ENCODE results near the gene SCYL1. TPM values are rescaled to one million over a fixed set of nuclear protein-coding genes. Genes with fewer than 3 reads are reported as not detected.

Gene SCYL1
- total and polyA plus RNA-seq, 8 donors, result 51.7 to 82.5 (median 60.9) TPM

DNA sequence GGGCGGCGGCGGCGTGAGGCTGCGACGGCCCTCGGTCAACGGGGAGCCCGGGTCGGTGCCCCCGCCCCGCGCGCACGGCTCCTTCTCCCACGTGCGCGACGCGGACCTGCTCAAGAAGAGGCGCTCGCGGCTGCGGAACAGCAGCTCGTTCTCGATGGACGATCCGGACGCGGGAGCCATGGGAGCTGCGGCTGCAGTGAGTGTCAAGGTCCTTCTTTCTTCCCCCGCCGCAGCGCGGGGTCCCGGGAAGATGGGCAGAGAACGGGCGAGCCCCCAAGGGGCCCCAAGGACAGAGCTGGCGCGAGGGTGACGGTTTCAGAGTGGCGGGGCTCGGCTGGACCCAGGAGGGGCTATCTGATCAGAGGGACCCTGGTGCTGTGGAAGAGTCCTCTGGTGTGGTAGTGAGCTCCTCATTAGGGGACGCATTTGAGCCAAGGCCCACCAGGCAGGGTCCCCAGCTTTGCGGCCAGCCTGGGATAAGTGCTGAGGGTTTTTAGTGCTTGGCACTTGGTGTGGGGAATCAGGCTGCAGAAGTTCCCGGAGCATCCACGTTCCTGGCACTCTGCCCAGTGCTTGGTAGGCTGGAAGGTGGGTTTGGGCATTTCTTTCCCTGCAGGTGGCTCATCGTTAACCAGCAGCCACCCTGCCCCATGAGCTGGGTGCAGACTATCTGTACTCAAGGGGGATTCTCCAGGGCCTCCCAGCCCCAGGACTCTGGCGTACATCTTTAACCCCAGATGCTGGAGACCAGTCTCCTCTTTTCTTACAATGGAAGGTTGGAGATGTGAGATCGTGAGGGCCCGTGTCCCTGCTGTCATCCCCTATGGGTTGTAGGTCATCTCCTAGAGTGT lies 60.7 kb downstream of the SCYL1 start:
- intact Hi-C loops (cut with DNase I), result no loop called here
- TF ChIP-seq, protein P1, sequence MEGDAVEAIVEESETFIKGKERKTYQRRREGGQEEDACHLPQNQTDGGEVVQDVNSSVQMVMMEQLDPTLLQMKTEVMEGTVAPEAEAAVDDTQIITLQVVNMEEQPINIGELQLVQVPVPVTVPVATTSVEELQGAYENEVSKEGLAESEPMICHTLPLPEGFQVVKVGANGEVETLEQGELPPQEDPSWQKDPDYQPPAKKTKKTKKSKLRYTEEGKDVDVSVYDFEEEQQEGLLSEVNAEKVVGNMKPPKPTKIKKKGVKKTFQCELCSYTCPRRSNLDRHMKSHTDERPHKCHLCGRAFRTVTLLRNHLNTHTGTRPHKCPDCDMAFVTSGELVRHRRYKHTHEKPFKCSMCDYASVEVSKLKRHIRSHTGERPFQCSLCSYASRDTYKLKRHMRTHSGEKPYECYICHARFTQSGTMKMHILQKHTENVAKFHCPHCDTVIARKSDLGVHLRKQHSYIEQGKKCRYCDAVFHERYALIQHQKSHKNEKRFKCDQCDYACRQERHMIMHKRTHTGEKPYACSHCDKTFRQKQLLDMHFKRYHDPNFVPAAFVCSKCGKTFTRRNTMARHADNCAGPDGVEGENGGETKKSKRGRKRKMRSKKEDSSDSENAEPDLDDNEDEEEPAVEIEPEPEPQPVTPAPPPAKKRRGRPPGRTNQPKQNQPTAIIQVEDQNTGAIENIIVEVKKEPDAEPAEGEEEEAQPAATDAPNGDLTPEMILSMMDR (IDR thresholded peaks at IDR 0.05), result no peak
- Histone ChIP-seq H3K4me1 (peaks cover 8 to 50% of the 10 kb centered on the region in 2 donors), H3K27me3 (no peaks in the 10 kb centered on the region), H3K9me3 (no peaks in the 10 kb centered on the region), H3K4me3 (no peak overlapping the region), H3K27ac (peak overlapping the region in 1 of 2 donors; percentile 84), H3K36me3 (peaks cover 0 to 86% of the 10 kb centered on the region in 2 donors)
- no peak for ATAC-seq
- DNase-seq, result no peak

DNA sequence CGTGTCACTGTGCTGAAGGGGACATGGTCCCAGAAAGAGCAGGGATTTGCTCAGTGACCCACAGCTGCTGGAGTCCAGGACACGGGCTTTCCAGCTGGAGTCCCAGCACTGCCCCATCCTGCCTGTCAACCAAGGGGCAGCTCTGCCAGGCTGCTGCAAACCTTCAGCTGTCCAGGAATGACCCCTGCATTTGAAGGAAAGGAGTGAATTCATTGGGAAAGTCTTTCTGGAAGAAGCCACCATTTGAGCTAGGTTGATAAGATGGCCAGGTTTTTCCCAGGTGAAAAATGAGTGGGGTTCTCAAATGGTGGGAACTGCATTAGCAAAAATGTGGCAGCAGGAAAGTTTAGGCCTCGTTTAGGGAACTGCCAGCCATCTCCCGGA lies 61.4 kb downstream of the SCYL1 start:
- Histone ChIP-seq H3K4me1 (peaks cover 8 to 51% of the 10 kb centered on the region in 2 donors), H3K36me3 (peaks cover 0 to 86% of the 10 kb centered on the region in 2 donors), H3K9me3 (no peaks in the 10 kb centered on the region), H3K27ac (peak overlapping the region in 1 of 2 donors; percentile 84), H3K4me3 (peak overlapping the region in 1 of 2 donors; percentile 9), H3K27me3 (no peaks in the 10 kb centered on the region)
- intact Hi-C loops (cut with DNase I), result no loop called here
- TF ChIP-seq, protein P1 (IDR thresholded peaks at IDR 0.05), result no peak
- no peak for DNase-seq
- ATAC-seq, result no peak

DNA sequence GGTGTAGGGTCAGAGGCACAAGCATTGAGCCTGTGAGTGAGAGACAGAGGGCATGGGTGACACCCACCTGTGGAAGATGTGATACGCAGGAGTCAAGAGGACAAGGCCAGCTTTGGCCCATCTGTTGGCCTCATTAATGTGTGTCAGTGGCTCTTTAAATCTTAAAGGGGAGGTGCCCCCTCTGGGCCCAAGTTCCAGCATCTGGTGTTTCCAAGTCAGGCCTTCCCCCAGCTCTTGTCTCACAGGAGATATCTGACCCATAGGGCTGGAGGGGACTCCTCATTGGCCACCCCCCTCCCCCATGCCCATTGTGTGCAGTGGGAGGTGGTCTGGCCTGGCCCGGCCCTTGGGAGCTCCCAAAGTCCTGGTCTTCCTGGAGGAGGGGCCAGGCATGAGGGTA lies 61.8 kb downstream of the SCYL1 start:
- Histone ChIP-seq H3K27ac (peak overlapping the region in 1 of 2 donors; percentile 84), H3K9me3 (no peaks in the 10 kb centered on the region), H3K36me3 (peaks cover 0 to 86% of the 10 kb centered on the region in 2 donors), H3K27me3 (no peaks in the 10 kb centered on the region), H3K4me1 (peaks cover 8 to 53% of the 10 kb centered on the region in 2 donors), H3K4me3 (peak overlapping the region in 1 of 2 donors; percentile 9)
- no peak for ATAC-seq
- TF ChIP-seq, protein P1 (IDR thresholded peaks at IDR 0.05), result no peak
- intact Hi-C loops (cut with DNase I), result no loop called here
- no peak for DNase-seq

Other genes starting within 250 kb of the SCYL1 start
- gene CDC42EP2, start 210.2 kb upstream of the SCYL1 start, total RNA-seq, result 10 to 100 TPM; 11.6 to 18.5 TPM
- 10 to 100 TPM in 1 of 6 donors, 1 to 10 TPM in 5; 4.6 to 12.5 (median 8.5) TPM for gene CDC42EP2, start 210.2 kb upstream of the SCYL1 start, polyA plus RNA-seq (ENCODE audit: insufficient read length in 6 of 6)
- gene DPF2, start 191.2 kb upstream of the SCYL1 start, total RNA-seq, result 10 to 100 TPM; 47.4 to 51.4 TPM
- 10 to 100 TPM; 85.0 to 94.8 (median 92.4) TPM for gene DPF2, start 191.2 kb upstream of the SCYL1 start, polyA plus RNA-seq (ENCODE audit: insufficient read length in 6 of 6)
- gene TIGD3, start 170.3 kb upstream of the SCYL1 start, total RNA-seq, result under 1 TPM; 0.21 to 0.32 TPM
- gene TIGD3, start 170.3 kb upstream of the SCYL1 start, polyA plus RNA-seq (ENCODE audit: insufficient read length in 6 of 6), result under 1 TPM in 5 of 6 donors, not detected in 1; 0.14 to 0.39 (median 0.24) TPM
- 1 to 10 TPM; 8.4 to 9.8 TPM for gene SLC25A45, start 142.4 kb upstream of the SCYL1 start, total RNA-seq
- gene SLC25A45, start 142.4 kb upstream of the SCYL1 start, polyA plus RNA-seq (ENCODE audit: insufficient read length in 6 of 6), result 10 to 100 TPM; 10.7 to 17.0 (median 12.8) TPM
- 10 to 100 TPM; 31.7 to 31.9 TPM for gene FRMD8, start 138.4 kb upstream of the SCYL1 start, total RNA-seq
- gene FRMD8, start 138.4 kb upstream of the SCYL1 start, polyA plus RNA-seq (ENCODE audit: insufficient read length in 6 of 6), result 10 to 100 TPM; 15.8 to 22.2 (median 19.3) TPM
- gene NEAT1, start 102.3 kb upstream of the SCYL1 start, total RNA-seq, result 1,000 to 10,000 TPM; 1,146 to 1,441 TPM
- 100 to 1,000 TPM; 106 to 190 (median 144) TPM for gene NEAT1, start 102.3 kb upstream of the SCYL1 start, polyA plus RNA-seq (ENCODE audit: insufficient read length in 6 of 6)
- gene MALAT1, start 26.0 kb upstream of the SCYL1 start, total RNA-seq, result over 10,000 TPM; 12,400 to 15,875 TPM
- 100 to 1,000 TPM; 608 to 824 (median 717) TPM for gene MALAT1, start 26.0 kb upstream of the SCYL1 start, polyA plus RNA-seq (ENCODE audit: insufficient read length in 6 of 6)
- 100 to 1,000 TPM in 1 of 2 donors, 10 to 100 TPM in 1; 70.8 to 157 TPM for gene LTBP3, start 33.3 kb downstream of the SCYL1 start, total RNA-seq
- gene LTBP3, start 33.3 kb downstream of the SCYL1 start, polyA plus RNA-seq (ENCODE audit: insufficient read length in 6 of 6), result 100 to 1,000 TPM; 235 to 322 (median 257) TPM
- gene ZNRD2, start 45.4 kb downstream of the SCYL1 start, total RNA-seq, result 10 to 100 TPM; 21.7 to 32.3 TPM
- 10 to 100 TPM; 44.1 to 55.7 (median 54.2) TPM for gene ZNRD2, start 45.4 kb downstream of the SCYL1 start, polyA plus RNA-seq (ENCODE audit: insufficient read length in 6 of 6)
- gene FAM89B, start 47.5 kb downstream of the SCYL1 start, total RNA-seq, result 10 to 100 TPM; 47.1 to 57.5 TPM
- gene FAM89B, start 47.5 kb downstream of the SCYL1 start, polyA plus RNA-seq (ENCODE audit: insufficient read length in 6 of 6), result 10 to 100 TPM; 20.7 to 35.7 (median 31.8) TPM
- gene EHBP1L1, start 51.0 kb downstream of the SCYL1 start, total RNA-seq, result 100 to 1,000 TPM in 1 of 2 donors, 10 to 100 TPM in 1; 57.0 to 133 TPM
- gene EHBP1L1, start 51.0 kb downstream of the SCYL1 start, polyA plus RNA-seq (ENCODE audit: insufficient read length in 6 of 6), result 10 to 100 TPM; 28.5 to 39.7 (median 35.4) TPM
- gene KCNK7, start 70.7 kb downstream of the SCYL1 start, total RNA-seq, result 1 to 10 TPM in 1 of 2 donors, not detected in 1; 2.0 TPM
- 1 to 10 TPM in 1 of 6 donors, under 1 TPM in 5; 0.21 to 1.2 (median 0.47) TPM for gene KCNK7, start 70.7 kb downstream of the SCYL1 start, polyA plus RNA-seq (ENCODE audit: insufficient read length in 6 of 6)
- 100 to 1,000 TPM in 1 of 2 donors, 10 to 100 TPM in 1; 74.7 to 100 TPM for gene MAP3K11, start 89.1 kb downstream of the SCYL1 start, total RNA-seq
- gene MAP3K11, start 89.1 kb downstream of the SCYL1 start, polyA plus RNA-seq (ENCODE audit: insufficient read length in 6 of 6), result 10 to 100 TPM; 43.9 to 64.0 (median 56.6) TPM
- gene PCNX3, start 90.7 kb downstream of the SCYL1 start, total RNA-seq, result 10 to 100 TPM; 36.7 to 44.5 TPM
- gene PCNX3, start 90.7 kb downstream of the SCYL1 start, polyA plus RNA-seq (ENCODE audit: insufficient read length in 6 of 6), result 10 to 100 TPM; 19.9 to 35.4 (median 25.3) TPM
- gene SIPA1, start 113.0 kb downstream of the SCYL1 start, total RNA-seq, result 100 to 1,000 TPM in 1 of 2 donors, 10 to 100 TPM in 1; 77.3 to 107 TPM
- gene SIPA1, start 113.0 kb downstream of the SCYL1 start, polyA plus RNA-seq (ENCODE audit: insufficient read length in 6 of 6), result 10 to 100 TPM; 40.5 to 57.3 (median 46.8) TPM
- gene RELA, start 137.8 kb downstream of the SCYL1 start, total RNA-seq, result 10 to 100 TPM; 56.5 to 67.9 TPM
- 10 to 100 TPM; 51.3 to 70.6 (median 58.8) TPM for gene RELA, start 137.8 kb downstream of the SCYL1 start, polyA plus RNA-seq (ENCODE audit: insufficient read length in 6 of 6)
- 10 to 100 TPM; 57.0 to 67.1 TPM for gene KAT5, start 187.2 kb downstream of the SCYL1 start, total RNA-seq
- gene KAT5, start 187.2 kb downstream of the SCYL1 start, polyA plus RNA-seq (ENCODE audit: insufficient read length in 6 of 6), result 10 to 100 TPM; 58.4 to 69.2 (median 64.5) TPM
- 10 to 100 TPM; 46.0 to 70.1 TPM for gene RNASEH2C, start 195.7 kb downstream of the SCYL1 start, total RNA-seq
- gene RNASEH2C, start 195.7 kb downstream of the SCYL1 start, polyA plus RNA-seq (ENCODE audit: insufficient read length in 6 of 6), result 10 to 100 TPM; 34.7 to 52.5 (median 37.2) TPM

Data from left lung (tissue), 10 donors.